Keratinocyte (primary cell): Measurements from ENCODE around the gene KANK2.

Experiments used
- EZH2 ChIP-seq: IDR thresholded peaks from one replicate; pipeline ENCODE4 v1.6.1; 2012; ENCODE audit warnings: inconsistent platforms, mild to moderate bottlenecking, low read length, moderate library complexity
- TF ChIP-seq, protein P1 (sequence below), 3 experiments: IDR thresholded peaks in 1 of 3; conservative IDR thresholded peaks in 1 of 3; optimal IDR thresholded peaks in 1 of 3; 2 replicates in 2 of 3; 3 replicates in 1 of 3; pipeline versions ENCODE3 to v1.5.1; 2011; ENCODE audit warnings: low read length in 3 of 3, mild to moderate bottlenecking in 3 of 3, moderate library complexity in 2 of 3, control low read depth in 1 of 3, inconsistent platforms in 1 of 3; ENCODE audit not compliant: insufficient read depth in 2 of 3; ENCODE audit errors: extremely low read depth in 1 of 3

- TF ChIP-seq, protein P1, sequence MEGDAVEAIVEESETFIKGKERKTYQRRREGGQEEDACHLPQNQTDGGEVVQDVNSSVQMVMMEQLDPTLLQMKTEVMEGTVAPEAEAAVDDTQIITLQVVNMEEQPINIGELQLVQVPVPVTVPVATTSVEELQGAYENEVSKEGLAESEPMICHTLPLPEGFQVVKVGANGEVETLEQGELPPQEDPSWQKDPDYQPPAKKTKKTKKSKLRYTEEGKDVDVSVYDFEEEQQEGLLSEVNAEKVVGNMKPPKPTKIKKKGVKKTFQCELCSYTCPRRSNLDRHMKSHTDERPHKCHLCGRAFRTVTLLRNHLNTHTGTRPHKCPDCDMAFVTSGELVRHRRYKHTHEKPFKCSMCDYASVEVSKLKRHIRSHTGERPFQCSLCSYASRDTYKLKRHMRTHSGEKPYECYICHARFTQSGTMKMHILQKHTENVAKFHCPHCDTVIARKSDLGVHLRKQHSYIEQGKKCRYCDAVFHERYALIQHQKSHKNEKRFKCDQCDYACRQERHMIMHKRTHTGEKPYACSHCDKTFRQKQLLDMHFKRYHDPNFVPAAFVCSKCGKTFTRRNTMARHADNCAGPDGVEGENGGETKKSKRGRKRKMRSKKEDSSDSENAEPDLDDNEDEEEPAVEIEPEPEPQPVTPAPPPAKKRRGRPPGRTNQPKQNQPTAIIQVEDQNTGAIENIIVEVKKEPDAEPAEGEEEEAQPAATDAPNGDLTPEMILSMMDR (optimal IDR thresholded peaks at IDR 0.05 in 1 of 3, IDR thresholded peaks at IDR 0.05 in 1 of 3, conservative IDR thresholded peaks at IDR 0.05 in 1 of 3; ENCODE audit: extremely low read depth in 1 of 3, insufficient read depth in 2 of 3, low read length in 3 of 3) = no peak
- TF ChIP-seq EZH2 = no peak
Measured at GRCh38 chr19:11198769-11199424, 1.6 kb upstream of the KANK2 start.
